CD8-positive, alpha-beta memory T cell (primary cell): ENCODE results near the gene RPS6KL1. TPM values are rescaled to one million over a fixed set of nuclear protein-coding genes. Genes with fewer than 3 reads are reported as not detected.

Experiments
- CTCF ChIA-PET: fragments of 350-600 bp; sonication (Branson Sonifier 250); formaldehyde crosslinking; loops from one replicate; lab custom pipeline; 2021; ENCODE audit warnings: antibody characterized with exemption; lab: Charles Lee
- POLR2A ChIA-PET: fragments of 350-600 bp; sonication (Branson Sonifier 250); formaldehyde crosslinking; loops from one replicate; lab custom pipeline; 2021; ENCODE audit warnings: antibody characterized with exemption; lab: Charles Lee
- DNase-seq, 5 donors: peaks; one replicate each; pipeline versions ENCODE4 v3.0.0 to v3.0.0-alpha.2; 2020 to 2022; ENCODE audit warnings: mixed read lengths in 1 of 5
- H3K27ac ChIP-seq: one replicate; pipeline ENCODE4 v1.7.0; 2013; ENCODE audit warnings: low read depth, mild to moderate bottlenecking, low read length, moderate library complexity
- H3K27me3 ChIP-seq: 2 replicates; pipeline ENCODE4 v1.7.0; 2013; ENCODE audit warnings: low read length, mild to moderate bottlenecking; ENCODE audit not compliant: insufficient read depth, poor library complexity, severe bottlenecking
- H3K36me3 ChIP-seq: 2 replicates; pipeline ENCODE4 v1.7.0; 2013; ENCODE audit warnings: mild to moderate bottlenecking, low read length, moderate library complexity; ENCODE audit not compliant: insufficient read depth
- H3K4me1 ChIP-seq: 2 replicates; pipeline ENCODE4 v1.7.0; 2013; ENCODE audit warnings: mild to moderate bottlenecking, low read length, moderate library complexity; ENCODE audit not compliant: insufficient read depth
- H3K4me3 ChIP-seq: 2 replicates; pipeline ENCODE4 v1.7.0; 2013; ENCODE audit warnings: mild to moderate bottlenecking, low read length
- H3K9me3 ChIP-seq: 2 replicates; pipeline ENCODE4 v1.7.0; 2013; ENCODE audit warnings: mild to moderate bottlenecking, low read length
- H3K27ac Mint-ChIP-seq, 8 donors: one replicate each; pipeline ENCODE4 v1.8.0; 2020 to 2021; ENCODE audit warnings: mixed read lengths in 8 of 8, mild to moderate bottlenecking in 6 of 8, inconsistent platforms in 3 of 8, moderate library complexity in 3 of 8
- H3K27me3 Mint-ChIP-seq, 2 donors: one replicate each; pipeline ENCODE4 v1.8.0; 2020 to 2021; ENCODE audit warnings: mixed read lengths in 2 of 2, mild to moderate bottlenecking in 1 of 2, moderate library complexity in 1 of 2
- H3K36me3 Mint-ChIP-seq, 3 donors: one replicate each; pipeline ENCODE4 v1.8.0; 2020 to 2021; ENCODE audit warnings: mixed read lengths in 3 of 3, inconsistent platforms in 1 of 3, mild to moderate bottlenecking in 1 of 3
- H3K4me1 Mint-ChIP-seq, 3 donors: one replicate each; pipeline ENCODE4 v1.8.0; 2020 to 2021; ENCODE audit warnings: mixed read lengths in 3 of 3, inconsistent platforms in 1 of 3, mild to moderate bottlenecking in 1 of 3
- H3K4me3 Mint-ChIP-seq, 7 donors: one replicate each; pipeline ENCODE4 v1.8.0; 2020 to 2021; ENCODE audit warnings: mixed read lengths in 7 of 7, mild to moderate bottlenecking in 6 of 7, moderate library complexity in 4 of 7, inconsistent platforms in 2 of 7
- H3K9me3 Mint-ChIP-seq, 5 donors: one replicate each; pipeline ENCODE4 v1.8.0; 2020 to 2022; ENCODE audit warnings: mixed read lengths in 5 of 5, mild to moderate bottlenecking in 3 of 5, moderate library complexity in 2 of 5, inconsistent platforms in 1 of 5
- polyA plus RNA-seq: library from polyadenylated mRNA; unstranded; fragments of 300-500 nt; fragmentation: Illumina TruSeq; gene quantifications from one replicate; pipeline ENCODE4 v1.2.3, GENCODE V29; 2021
- total RNA-seq, 2 experiments: library from RNA; stranded (reverse); gene quantifications; one replicate each; pipeline ENCODE4 v1.2.3, GENCODE V29; 2021

RPS6KL1 gene
- total and polyA plus RNA-seq, 3 experiments from 2014 or later = 4.8 to 5.0 TPM; not detected in 1

DNA sequence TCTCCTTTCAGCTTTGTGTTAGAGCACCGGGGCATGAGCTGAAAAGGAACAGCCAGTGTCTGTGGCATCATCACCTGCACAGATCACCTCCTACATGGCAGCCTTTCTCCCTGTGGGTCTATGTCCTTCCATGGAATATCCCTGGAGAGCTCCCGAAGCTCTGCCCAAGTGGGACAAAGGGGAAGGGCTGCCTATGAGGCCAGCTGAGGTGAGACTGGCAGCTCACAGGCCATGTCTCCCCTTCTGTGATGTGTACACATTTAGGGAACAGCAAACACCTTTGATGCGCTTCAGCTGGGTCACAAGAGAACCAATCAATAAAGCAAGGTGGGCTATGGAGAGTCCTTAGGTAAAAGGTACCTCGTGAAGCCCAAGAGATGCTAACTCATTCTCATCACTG lies 51.2 kb downstream of the RPS6KL1 start:
- peaks cover 30 to 41% (median 37%) of the 10 kb centered on the region in 3 donors for H3K4me1 Mint-ChIP-seq
- H3K9me3 Mint-ChIP-seq = no peaks in the 10 kb centered on the region
- H3K4me3 Mint-ChIP-seq = no peak overlapping the region
- Histone ChIP-seq H3K9me3 (no peaks in the 10 kb centered on the region), H3K36me3 (no peaks in the 10 kb centered on the region), H3K4me3 (no peak overlapping the region), H3K27me3 (no peaks in the 10 kb centered on the region), H3K4me1 (peaks cover 28% of the 10 kb centered on the region), H3K27ac (no peak overlapping the region)
- H3K27ac Mint-ChIP-seq = no peak overlapping the region
- no peaks in the 10 kb centered on the region for H3K36me3 Mint-ChIP-seq
- H3K27me3 Mint-ChIP-seq = peaks cover 0 to 1% of the 10 kb centered on the region in 2 donors
- CTCF ChIA-PET = interaction anchor here (0.8 to 12.1 kb wide), 7 partner anchors 8 to 425 kb away, joined by 3 to 125 read pairs (median 4); no protein-coding TSS in a partner anchor
- POLR2A ChIA-PET = no interaction called here
- no peak for DNase-seq

DNA sequence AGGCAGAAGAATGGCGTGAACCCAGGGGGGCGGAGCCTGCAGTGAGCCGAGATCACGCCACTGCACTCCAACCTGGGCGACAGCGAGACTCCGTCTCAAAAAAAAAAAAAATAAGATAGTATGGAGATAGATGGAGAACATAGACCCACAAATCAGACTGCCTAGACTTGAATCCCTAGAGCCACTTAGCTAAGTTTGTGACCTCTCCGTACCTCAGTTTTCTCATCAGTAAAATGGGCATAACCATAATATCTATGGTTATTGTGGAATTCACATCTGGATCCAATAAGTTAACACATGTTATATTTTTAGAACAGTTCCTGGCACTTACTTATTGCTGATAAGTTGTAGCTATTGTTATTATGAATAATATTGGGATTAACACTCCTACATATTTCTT lies 54.3 kb downstream of the RPS6KL1 start:
- Histone ChIP-seq H3K27me3 (no peaks in the 10 kb centered on the region), H3K36me3 (no peaks in the 10 kb centered on the region), H3K27ac (no peak overlapping the region), H3K4me1 (peaks cover 15% of the 10 kb centered on the region), H3K9me3 (no peaks in the 10 kb centered on the region), H3K4me3 (no peak overlapping the region)
- H3K36me3 Mint-ChIP-seq = no peaks in the 10 kb centered on the region
- no peak for DNase-seq
- H3K27ac Mint-ChIP-seq = peak overlapping the region in 2 of 8 donors; percentile 18 to 34
- H3K9me3 Mint-ChIP-seq = no peaks in the 10 kb centered on the region
- ChIA-PET CTCF (interaction anchor here (1.3 to 3.5 kb wide), 5 partner anchors 8 to 260 kb away, joined by 4 to 15 read pairs (median 7); partner anchors contain the start of genes DLST and PROX2), POLR2A (interaction anchor here (2.7 kb wide), 1 partner anchor 13 kb away, joined by 14 read pairs; the partner anchor contains the start of gene DLST)
- no peaks in the 10 kb centered on the region for H3K27me3 Mint-ChIP-seq
- peaks cover 22 to 30% (median 26%) of the 10 kb centered on the region in 3 donors for H3K4me1 Mint-ChIP-seq
- no peak overlapping the region for H3K4me3 Mint-ChIP-seq

DNA sequence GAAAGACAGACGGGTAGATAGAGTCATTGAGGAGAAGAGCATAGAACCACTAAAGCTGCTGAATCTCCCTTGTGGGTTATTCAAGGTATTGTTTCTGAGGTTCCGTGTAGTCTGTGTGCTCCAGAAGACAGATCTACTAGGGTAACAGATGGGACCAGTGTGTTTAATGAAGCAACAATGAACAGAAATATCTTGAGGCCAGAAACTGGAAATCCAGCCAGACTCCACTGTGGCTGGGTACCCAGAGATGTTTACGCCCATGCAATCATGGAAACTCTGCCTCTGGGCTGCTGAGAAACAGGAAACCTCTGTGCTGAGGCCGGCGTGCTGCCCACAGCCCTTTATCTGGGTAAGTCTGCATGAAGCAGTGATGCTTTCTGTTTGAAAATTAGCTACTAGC lies 55.4 kb downstream of the RPS6KL1 start:
- H3K4me1 Mint-ChIP-seq = peaks cover 22 to 27% (median 24%) of the 10 kb centered on the region in 3 donors
- Histone ChIP-seq H3K27ac (no peak overlapping the region), H3K36me3 (no peaks in the 10 kb centered on the region), H3K9me3 (no peaks in the 10 kb centered on the region), H3K4me3 (peak overlapping the region; percentile 43), H3K4me1 (peaks cover 15% of the 10 kb centered on the region), H3K27me3 (no peaks in the 10 kb centered on the region)
- peak overlapping the region; percentile 47 to 92 (median 64) for H3K27ac Mint-ChIP-seq
- ChIA-PET CTCF (interaction anchor here (1.3 to 3.5 kb wide), 5 partner anchors 9 to 259 kb away, joined by 4 to 15 read pairs (median 7); partner anchors contain the start of genes DLST and PROX2), POLR2A (interaction anchor here (0.5 to 2.7 kb wide), 3 partner anchors 12 to 32 kb away, joined by 3 to 14 read pairs (median 4); partner anchors contain the start of gene DLST)
- H3K36me3 Mint-ChIP-seq = no peaks in the 10 kb centered on the region
- peak; percentile 17 to 73 (median 36) for DNase-seq
- H3K27me3 Mint-ChIP-seq = no peaks in the 10 kb centered on the region
- no peaks in the 10 kb centered on the region for H3K9me3 Mint-ChIP-seq
- H3K4me3 Mint-ChIP-seq = peak overlapping the region in 6 of 7 donors; percentile 0 to 73 (median 57)

GRCh38 chr14:74866708-74867389 lies 56.2 kb downstream of the RPS6KL1 start:
- H3K9me3 ChIP-seq = no peaks in the 10 kb centered on the region
- POLR2A ChIA-PET = interaction anchor here (2.7 kb wide), 1 partner anchor 15 kb away, joined by 14 read pairs; the partner anchor contains the start of gene DLST
- no peak overlapping the region for H3K4me3 ChIP-seq
- DNase-seq = no peak
- no peak overlapping the region for H3K27ac ChIP-seq
- no peaks in the 10 kb centered on the region for H3K27me3 ChIP-seq
- Mint-ChIP-seq H3K4me1 (peaks cover 22 to 27% (median 24%) of the 10 kb centered on the region in 3 donors), H3K27ac (peak overlapping the region; percentile 47 to 92 (median 74)), H3K9me3 (no peaks in the 10 kb centered on the region), H3K4me3 (peak overlapping the region in 3 of 7 donors; percentile 46 to 73 (median 66)), H3K36me3 (no peaks in the 10 kb centered on the region), H3K27me3 (peaks cover 0 to 1% of the 10 kb centered on the region in 2 donors)
- peaks cover 15% of the 10 kb centered on the region for H3K4me1 ChIP-seq
- H3K36me3 ChIP-seq = no peaks in the 10 kb centered on the region
- CTCF ChIA-PET = interaction anchor here (0.8 to 3.5 kb wide), 7 partner anchors 10 to 258 kb away, joined by 3 to 15 read pairs (median 4); partner anchors contain the start of genes DLST and PROX2

- H3K9me3 Mint-ChIP-seq = no peaks in the 10 kb centered on the region
- H3K27ac ChIP-seq = no peak overlapping the region
- H3K4me1 Mint-ChIP-seq = peaks cover 26 to 32% (median 29%) of the 10 kb centered on the region in 3 donors
- no peaks in the 10 kb centered on the region for H3K36me3 Mint-ChIP-seq
- CTCF ChIA-PET = interaction anchor here (6.1 to 13.5 kb wide), 3 partner anchors 11 to 42 kb away, joined by 31 to 334 read pairs (median 125); partner anchors contain the start of genes DLST and PROX2
- H3K27ac Mint-ChIP-seq = peak overlapping the region in 3 of 8 donors; percentile 20 to 35 (median 33)
- no peaks in the 10 kb centered on the region for H3K36me3 ChIP-seq
- POLR2A ChIA-PET = no interaction called here
- no peak for DNase-seq
- H3K4me1 ChIP-seq = peaks cover 23% of the 10 kb centered on the region
- no peak overlapping the region for H3K4me3 Mint-ChIP-seq
- no peak overlapping the region for H3K4me3 ChIP-seq
- H3K9me3 ChIP-seq = no peaks in the 10 kb centered on the region
- no peaks in the 10 kb centered on the region for H3K27me3 ChIP-seq
- peaks cover 0 to 1% of the 10 kb centered on the region in 2 donors for H3K27me3 Mint-ChIP-seq
These were observed 57.9 kb downstream of the RPS6KL1 start for GRCh38 chr14:74865156-74865555.

DNA sequence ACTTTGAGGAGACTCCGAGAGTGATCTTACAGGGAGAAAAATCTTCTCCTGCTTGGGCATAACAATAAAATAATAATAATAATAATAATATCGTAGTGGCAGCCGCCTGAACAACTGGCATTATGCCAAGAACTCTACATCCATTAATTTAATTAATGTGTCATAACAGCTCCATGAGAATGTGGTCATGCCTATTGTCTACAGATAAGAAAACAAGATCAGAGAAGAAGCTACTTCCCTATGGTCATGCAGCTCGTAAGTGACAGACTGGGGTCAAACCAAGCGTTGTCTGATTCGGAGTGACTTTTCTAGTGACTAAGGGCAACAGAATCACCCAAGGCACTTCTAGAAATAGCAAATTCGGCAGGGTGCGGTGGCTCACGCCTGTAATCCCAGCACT lies 58.9 kb downstream of the RPS6KL1 start:
- DNase-seq = no peak
- Histone ChIP-seq H3K27ac (no peak overlapping the region), H3K4me3 (no peak overlapping the region), H3K36me3 (no peaks in the 10 kb centered on the region), H3K4me1 (peaks cover 23% of the 10 kb centered on the region), H3K9me3 (no peaks in the 10 kb centered on the region), H3K27me3 (no peaks in the 10 kb centered on the region)
- H3K27me3 Mint-ChIP-seq = peaks cover 0 to 1% of the 10 kb centered on the region in 2 donors
- H3K36me3 Mint-ChIP-seq = peaks cover 0 to 1% (median 0%) of the 10 kb centered on the region in 3 donors
- POLR2A ChIA-PET = no interaction called here
- CTCF ChIA-PET = interaction anchor here (5.9 to 13.5 kb wide), 4 partner anchors 12 to 226 kb away, joined by 31 to 334 read pairs (median 81); partner anchors contain the start of genes DLST and PROX2
- no peak overlapping the region for H3K27ac Mint-ChIP-seq
- peaks cover 26 to 32% (median 29%) of the 10 kb centered on the region in 3 donors for H3K4me1 Mint-ChIP-seq
- no peak overlapping the region for H3K4me3 Mint-ChIP-seq
- H3K9me3 Mint-ChIP-seq = no peaks in the 10 kb centered on the region

- Histone ChIP-seq H3K9me3 (no peaks in the 10 kb centered on the region), H3K36me3 (no peaks in the 10 kb centered on the region), H3K27ac (no peak overlapping the region), H3K4me1 (peaks cover 23% of the 10 kb centered on the region), H3K27me3 (no peaks in the 10 kb centered on the region), H3K4me3 (no peak overlapping the region)
- H3K27me3 Mint-ChIP-seq = peaks cover 0 to 1% of the 10 kb centered on the region in 2 donors
- no peak for DNase-seq
- ChIA-PET CTCF (interaction anchor here (2.9 to 13.5 kb wide), 6 partner anchors 13 to 226 kb away, joined by 17 to 334 read pairs (median 44); partner anchors contain the start of genes DLST and PROX2), POLR2A (no interaction called here)
- H3K4me3 Mint-ChIP-seq = no peak overlapping the region
- no peak overlapping the region for H3K27ac Mint-ChIP-seq
- H3K36me3 Mint-ChIP-seq = peaks cover 0 to 3% (median 0%) of the 10 kb centered on the region in 3 donors
- H3K4me1 Mint-ChIP-seq = peaks cover 24 to 28% (median 28%) of the 10 kb centered on the region in 3 donors
- H3K9me3 Mint-ChIP-seq = no peaks in the 10 kb centered on the region
These were observed 59.8 kb downstream of the RPS6KL1 start for GRCh38 chr14:74863274-74863673.
